ENCODE measurements around the gene CSH1.
"Not testable (repeated sequence)": the region's sequence is repeated elsewhere in the genome, so short reads cannot be mapped to it uniquely, and the experiment has no call there.

The CSH1 gene

DNA sequence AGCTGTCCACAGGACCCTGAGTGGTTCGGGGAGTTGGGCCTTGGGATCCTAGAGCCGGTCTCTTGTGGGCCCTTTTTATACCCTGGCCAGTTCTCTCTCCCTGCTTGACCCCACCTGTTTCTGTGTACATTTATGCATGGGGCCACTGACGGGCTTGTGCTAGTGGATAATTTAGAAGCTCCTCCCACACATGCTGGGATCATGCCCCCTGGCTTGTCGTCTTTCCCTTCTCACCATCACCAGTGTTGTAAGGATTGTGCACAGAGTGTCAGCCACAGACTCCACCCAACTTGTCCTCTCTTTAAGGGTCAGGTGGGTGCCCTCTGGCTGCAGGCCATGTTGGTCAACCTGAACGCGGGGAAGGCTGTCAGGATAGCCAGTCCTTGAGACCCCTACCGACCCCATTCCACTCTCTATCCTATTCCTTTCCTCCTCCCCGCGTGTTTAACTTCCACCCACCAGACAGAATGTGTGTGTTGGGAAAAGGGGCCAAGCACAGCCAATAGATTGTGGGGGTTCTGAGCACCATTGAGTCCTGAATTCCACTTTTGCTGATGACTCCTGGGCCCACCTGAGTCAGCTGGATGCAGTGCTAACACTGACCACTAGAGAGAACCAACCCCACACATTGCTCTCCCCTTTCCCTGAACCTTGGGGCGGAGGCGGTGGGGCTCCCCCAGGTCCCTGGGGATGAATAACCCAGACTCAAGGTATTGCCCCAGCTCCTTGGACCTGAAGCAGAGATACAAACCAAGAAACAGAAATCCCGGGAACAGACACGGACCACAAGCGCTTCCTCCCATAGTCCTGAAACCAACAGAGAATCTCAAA lies at the start of gene CSH1:
TSS of gene CSH1 (minus strand) at position 51 of the 831 bp plus-strand sequence. CDS start 63 bp downstream, outside the sequence.
- DNase-seq = not testable (repeated sequence)

DNA sequence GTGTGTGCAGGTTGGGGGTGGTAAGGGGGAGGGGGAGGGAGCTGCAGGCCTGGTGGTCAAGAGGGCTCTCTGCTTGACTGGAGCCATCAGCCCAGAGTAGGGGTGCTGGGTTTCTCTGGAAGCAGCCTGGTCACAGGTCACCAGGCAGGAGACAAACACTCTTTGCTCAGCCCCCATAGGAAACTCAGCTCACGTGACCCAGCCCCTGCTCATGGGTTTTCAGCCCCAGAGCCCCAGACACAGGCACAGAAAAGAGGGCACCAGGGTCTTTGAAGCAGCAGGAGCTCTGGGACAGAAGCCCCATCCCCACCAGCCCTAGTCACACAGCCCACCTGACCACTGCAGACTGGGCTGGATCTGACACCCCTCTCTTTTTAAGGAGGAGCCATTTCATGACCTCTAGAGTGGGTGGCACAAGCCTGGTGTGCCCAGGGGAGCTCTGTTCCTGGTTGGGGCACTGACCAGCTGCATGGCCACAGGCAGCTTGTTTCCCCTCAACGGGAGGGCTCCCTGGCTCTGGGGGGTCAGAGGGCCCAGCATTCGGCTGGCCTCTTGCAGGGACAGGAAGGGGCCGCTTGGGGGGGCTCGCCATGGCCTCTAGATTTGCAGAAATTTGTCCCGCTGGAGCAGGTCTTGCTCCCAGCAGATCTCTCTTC lies 49.5 kb upstream of the CSH1 start:
- DNase-seq = no peak

DNA sequence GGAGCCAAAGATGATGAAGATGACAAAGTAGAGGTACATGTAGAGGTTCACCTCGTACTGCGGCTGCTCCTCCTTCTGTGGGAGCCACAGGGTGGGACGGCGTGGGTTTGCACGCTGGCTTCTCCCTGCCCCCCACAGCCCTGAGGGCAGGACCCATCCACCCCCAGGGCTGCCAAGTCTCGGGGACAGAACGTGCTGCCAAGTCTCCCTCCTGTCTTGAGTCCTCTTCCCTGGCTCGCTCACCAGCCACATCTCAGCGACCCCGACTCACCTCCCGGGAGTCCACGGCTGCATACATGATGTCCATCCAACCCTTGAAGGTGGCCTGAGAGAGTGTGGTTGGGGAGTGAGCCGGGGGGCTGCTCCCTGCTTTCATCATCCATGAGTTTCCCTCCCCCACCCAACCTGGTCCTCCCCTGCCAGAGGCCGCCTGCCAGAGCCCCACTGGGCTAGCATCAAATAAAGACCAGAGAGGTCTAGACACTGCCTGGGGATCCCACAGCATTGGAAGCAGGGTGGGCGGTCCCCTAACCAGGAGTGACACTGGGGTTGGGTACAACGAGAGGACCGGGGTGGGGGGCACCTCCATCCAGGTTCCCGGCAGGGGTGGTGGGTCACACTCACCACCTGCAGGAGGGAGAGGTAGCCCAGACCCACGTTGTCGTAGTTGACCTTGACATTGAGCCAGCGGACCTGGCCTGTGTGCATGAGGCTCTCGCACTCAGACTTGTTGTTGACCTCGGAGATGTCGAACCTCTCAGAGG lies 48.5 kb upstream of the CSH1 start:
- no peak for DNase-seq

- DNase-seq = no peak
Measured at GRCh38 chr17:63943745-63944144, 47.4 kb upstream of the CSH1 start.

DNA sequence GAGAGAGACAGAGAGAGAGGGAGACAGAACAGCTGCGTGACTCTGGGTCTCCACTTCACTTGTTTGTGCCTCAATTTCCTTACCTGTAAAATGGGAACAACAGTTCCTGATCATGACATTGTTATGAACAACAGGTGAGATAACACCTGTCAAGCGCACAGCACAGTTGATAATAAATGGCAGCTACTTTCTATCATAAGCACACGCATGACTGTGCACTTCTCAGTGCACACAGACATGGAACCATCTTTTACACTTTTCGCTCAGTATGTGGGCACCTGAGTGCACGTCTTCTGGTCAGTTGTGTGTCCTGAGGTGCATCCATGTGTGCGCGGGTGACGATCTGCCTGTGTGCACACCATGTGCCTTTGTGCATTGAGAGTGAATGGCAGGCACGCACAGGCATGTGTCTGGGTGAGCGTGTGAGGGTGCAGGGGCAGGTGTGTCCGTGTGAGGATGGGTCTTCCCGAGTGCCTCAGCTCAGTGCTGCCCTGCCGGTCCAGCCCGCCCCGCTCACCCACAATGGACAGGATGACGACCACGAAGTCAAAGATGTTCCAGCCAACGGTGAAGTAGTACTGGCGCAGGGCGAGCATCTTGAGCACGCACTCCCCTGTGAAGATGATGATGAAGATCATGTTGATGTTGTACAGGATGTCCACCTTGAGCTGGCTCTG lies 46.1 kb upstream of the CSH1 start:
- no peak for DNase-seq

- no peak for DNase-seq
Measured at GRCh38 chr17:63941751-63942150, 45.4 kb upstream of the CSH1 start.

- no peak for DNase-seq
Measured at GRCh38 chr17:63941162-63941561, 44.8 kb upstream of the CSH1 start.

DNA sequence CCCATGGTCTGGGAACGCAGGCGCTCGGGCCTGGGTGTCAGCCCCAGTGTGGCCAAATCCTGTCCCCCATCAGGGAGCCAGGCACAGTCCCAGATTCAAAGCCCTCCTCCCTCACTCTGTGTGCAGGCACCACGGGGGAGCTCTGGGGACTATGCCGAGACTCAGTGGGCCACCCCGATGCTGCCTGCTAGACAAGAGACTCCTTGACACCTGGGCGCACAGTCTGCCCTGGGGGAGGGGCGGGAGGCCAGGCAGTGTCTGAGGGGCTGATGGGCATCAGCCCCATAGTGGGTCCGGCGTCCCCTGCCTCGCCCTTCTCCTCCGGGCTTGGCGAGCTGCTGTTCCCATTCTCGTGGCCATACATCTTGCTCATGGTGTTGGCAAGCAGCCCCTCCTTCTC lies 44.2 kb upstream of the CSH1 start:
- DNase-seq = no peak

- DNase-seq = no peak
Measured at GRCh38 chr17:63939884-63940283, 43.5 kb upstream of the CSH1 start.

DNA sequence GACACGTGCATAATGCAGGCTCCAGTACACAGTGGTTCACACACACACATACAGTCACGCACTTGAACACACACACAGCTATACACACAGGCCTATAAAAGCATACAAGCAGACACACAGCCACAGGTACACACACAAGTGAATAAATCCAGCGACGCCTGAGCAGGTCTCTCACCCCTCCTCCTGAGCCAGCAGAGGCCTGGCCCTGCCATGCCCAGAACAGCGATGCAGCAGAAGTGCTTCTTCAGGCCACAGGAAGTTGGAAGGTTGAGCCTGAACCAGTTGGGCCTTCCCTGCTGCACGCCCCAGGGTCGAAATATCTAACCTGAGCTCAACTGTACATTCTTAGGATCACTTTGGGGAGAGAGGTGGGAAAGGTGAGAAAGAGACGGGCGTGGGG lies 43.0 kb upstream of the CSH1 start:
- no peak for DNase-seq

DNA sequence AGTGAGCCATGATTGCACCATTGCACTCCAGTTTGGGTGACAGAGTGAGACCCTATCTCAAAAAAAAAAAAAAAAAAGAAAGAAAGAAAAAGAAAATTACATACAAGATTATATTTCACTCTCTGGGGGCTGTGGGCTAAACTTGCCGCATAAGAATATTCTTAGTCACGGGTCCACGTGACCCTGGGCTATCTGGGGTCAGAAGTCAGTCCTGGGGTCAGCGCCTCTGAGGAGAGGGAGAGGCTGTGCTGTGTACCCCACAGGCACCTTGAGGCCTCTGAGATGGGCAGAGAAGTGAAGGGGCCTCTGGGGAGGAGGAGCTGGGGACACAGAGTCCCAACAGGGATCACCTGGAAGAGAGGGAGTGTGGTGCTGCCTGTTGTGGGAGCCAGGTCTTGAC lies 41.5 kb upstream of the CSH1 start:
- no peak for DNase-seq

- DNase-seq = no peak
Measured at GRCh38 chr17:63937319-63937718, 40.9 kb upstream of the CSH1 start.

- DNase-seq = no peak
Measured at GRCh38 chr17:63934183-63935112, 38.1 kb upstream of the CSH1 start.

GRCh38 chr17:63933598-63933997 lies 37.2 kb upstream of the CSH1 start:
- DNase-seq = no peak

- DNase-seq = no peak
Measured at GRCh38 chr17:63932721-63933120, 36.3 kb upstream of the CSH1 start.

GRCh38 chr17:63931981-63932561 lies 35.7 kb upstream of the CSH1 start, which contains the start of gene CD79B:
Gene CD79B (minus strand): TSS chr17:63932331. CDS start chr17:63932261, 70 bp downstream.
- DNase-seq = no peak

- no peak for DNase-seq
Measured at GRCh38 chr17:63930951-63931575, 34.7 kb upstream of the CSH1 start.

- DNase-seq = no peak
Measured at GRCh38 chr17:63929860-63930766, 33.7 kb upstream of the CSH1 start.

GRCh38 chr17:63928966-63929695 lies 32.8 kb upstream of the CSH1 start:
- no peak for DNase-seq
